ENCODE results near the gene CPA3.

Gene CPA3

GRCh38 chr3:148911592-148911991 lies 46.5 kb downstream of the CPA3 start:
- H3K4me3 ChIP-seq: no peak overlapping the region
- H3K27me3 ChIP-seq (ENCODE audit: low read depth): peaks cover 2% of the 10 kb centered on the region; the same call in 1 of the 2 replicates
- H3K9me3 ChIP-seq: no peaks in the 10 kb centered on the region
- H3K36me3 ChIP-seq (replicated peaks): no peaks in the 10 kb centered on the region
- DNase-seq (ENCODE audit: low spot score in 2 of 2): peak in 1 of 2 experiments; percentile 9
- no peaks in the 10 kb centered on the region for H3K4me1 ChIP-seq
- in situ Hi-C loops (cut with MboI; ENCODE audit: low sequenced_read_pairs): no loop called here

GRCh38 chr3:148914936-148915690 lies 50.0 kb downstream of the CPA3 start:
- Histone ChIP-seq H3K36me3 (replicated peaks) (no peaks in the 10 kb centered on the region), H3K27me3 (ENCODE audit: low read depth) (no peaks in the 10 kb centered on the region), H3K9me3 (no peaks in the 10 kb centered on the region), H3K4me1 (no peaks in the 10 kb centered on the region), H3K4me3 (no peak overlapping the region)
- in situ Hi-C loops (cut with MboI; ENCODE audit: low sequenced_read_pairs): no loop called here
- DNase-seq (ENCODE audit: low spot score in 2 of 2): peak in 1 of 2 experiments; percentile 4

- DNase-seq (ENCODE audit: low spot score in 2 of 2): no peak
- H3K9me3 ChIP-seq: no peaks in the 10 kb centered on the region
- no peak overlapping the region for H3K4me3 ChIP-seq
- H3K36me3 ChIP-seq (replicated peaks): no peaks in the 10 kb centered on the region
- in situ Hi-C loops (cut with MboI; ENCODE audit: low sequenced_read_pairs): no loop called here
- no peaks in the 10 kb centered on the region for H3K4me1 ChIP-seq
- no peaks in the 10 kb centered on the region for H3K27me3 ChIP-seq (ENCODE audit: low read depth)
Measured at GRCh38 chr3:148916132-148916531, 51.0 kb downstream of the CPA3 start.

GRCh38 chr3:148922467-148922866 lies 57.4 kb downstream of the CPA3 start:
- in situ Hi-C loops (cut with MboI; ENCODE audit: low sequenced_read_pairs): no loop called here
- Histone ChIP-seq H3K4me3 (no peak overlapping the region), H3K9me3 (no peaks in the 10 kb centered on the region), H3K4me1 (no peaks in the 10 kb centered on the region), H3K36me3 (replicated peaks) (no peaks in the 10 kb centered on the region), H3K27me3 (ENCODE audit: low read depth) (peaks cover 9% of the 10 kb centered on the region)
- no peak for DNase-seq (ENCODE audit: low spot score in 2 of 2)

- in situ Hi-C loops (cut with MboI; ENCODE audit: low sequenced_read_pairs): no loop called here
- DNase-seq (ENCODE audit: low spot score in 2 of 2): no peak
- no peak overlapping the region for H3K4me3 ChIP-seq
Measured at GRCh38 chr3:148923592-148923991, 58.5 kb downstream of the CPA3 start.

GRCh38 chr3:148924562-148924961 lies 59.5 kb downstream of the CPA3 start:
- no peaks in the 10 kb centered on the region for H3K36me3 ChIP-seq (replicated peaks)
- no peak for DNase-seq (ENCODE audit: low spot score in 2 of 2)
- H3K4me1 ChIP-seq: no peaks in the 10 kb centered on the region
- no peak overlapping the region for H3K4me3 ChIP-seq
- no peaks in the 10 kb centered on the region for H3K9me3 ChIP-seq
- H3K27me3 ChIP-seq (ENCODE audit: low read depth): peaks cover 9% of the 10 kb centered on the region
- in situ Hi-C loops (cut with MboI; ENCODE audit: low sequenced_read_pairs): no loop called here

More at GRCh38 chr3:148923592-148923991, 58.5 kb downstream of the CPA3 start:
- H3K36me3 ChIP-seq (replicated peaks): no peaks in the 10 kb centered on the region
- H3K27me3 ChIP-seq (ENCODE audit: low read depth): peaks cover 9% of the 10 kb centered on the region
- no peaks in the 10 kb centered on the region for H3K4me1 ChIP-seq
- no peaks in the 10 kb centered on the region for H3K9me3 ChIP-seq

GRCh38 chr3:148925845-148926244 lies 60.7 kb downstream of the CPA3 start:
- H3K36me3 ChIP-seq (replicated peaks): no peaks in the 10 kb centered on the region
- H3K4me3 ChIP-seq: no peak overlapping the region
- H3K9me3 ChIP-seq: no peaks in the 10 kb centered on the region
- H3K4me1 ChIP-seq: no peaks in the 10 kb centered on the region
- in situ Hi-C loops (cut with MboI; ENCODE audit: low sequenced_read_pairs): loop anchor here (25.0 kb wide), 1 partner anchor 539 kb away; no protein-coding TSS in a partner anchor
- no peak for DNase-seq (ENCODE audit: low spot score in 2 of 2)
- H3K27me3 ChIP-seq (ENCODE audit: low read depth): peaks cover 9% of the 10 kb centered on the region

GRCh38 chr3:148930752-148931151 lies 65.7 kb downstream of the CPA3 start:
- in situ Hi-C loops (cut with MboI; ENCODE audit: low sequenced_read_pairs): loop anchor here (25.0 kb wide), 1 partner anchor 543 kb away; no protein-coding TSS in a partner anchor
- no peak for DNase-seq (ENCODE audit: low spot score in 2 of 2)

GRCh38 chr3:148931574-148931973 lies 66.5 kb downstream of the CPA3 start:
- Histone ChIP-seq H3K4me1 (no peaks in the 10 kb centered on the region), H3K36me3 (replicated peaks) (no peaks in the 10 kb centered on the region), H3K4me3 (no peak overlapping the region), H3K27me3 (ENCODE audit: low read depth) (peaks cover 2% of the 10 kb centered on the region; the same call in 1 of the 2 replicates), H3K9me3 (no peaks in the 10 kb centered on the region)
- DNase-seq (ENCODE audit: low spot score in 2 of 2): no peak
- in situ Hi-C loops (cut with MboI; ENCODE audit: low sequenced_read_pairs): loop anchor here (25.0 kb wide), 1 partner anchor 544 kb away; no protein-coding TSS in a partner anchor

More at GRCh38 chr3:148930752-148931151, 65.7 kb downstream of the CPA3 start:
- no peak overlapping the region for H3K4me3 ChIP-seq
- H3K27me3 ChIP-seq (ENCODE audit: low read depth): 0 out of 2 replicates have a peak, but pooled peaks cover 2% of the 10 kb centered on the region
- no peaks in the 10 kb centered on the region for H3K36me3 ChIP-seq (replicated peaks)
- H3K4me1 ChIP-seq: no peaks in the 10 kb centered on the region
- H3K9me3 ChIP-seq: no peaks in the 10 kb centered on the region

- in situ Hi-C loops (cut with MboI; ENCODE audit: low sequenced_read_pairs): loop anchor here (25.0 kb wide), 1 partner anchor 546 kb away; no protein-coding TSS in a partner anchor
- no peaks in the 10 kb centered on the region for H3K4me1 ChIP-seq
- no peak overlapping the region for H3K4me3 ChIP-seq
- H3K27me3 ChIP-seq (ENCODE audit: low read depth): peaks cover 11% of the 10 kb centered on the region
- H3K9me3 ChIP-seq: no peaks in the 10 kb centered on the region
- H3K36me3 ChIP-seq (replicated peaks): no peaks in the 10 kb centered on the region
- DNase-seq (ENCODE audit: low spot score in 2 of 2): no peak
Measured at GRCh38 chr3:148932972-148933371, 67.9 kb downstream of the CPA3 start.

GRCh38 chr3:148937467-148938255 lies 72.6 kb downstream of the CPA3 start:
- no peak for DNase-seq (ENCODE audit: low spot score in 2 of 2)
- peaks cover 27% of the 10 kb centered on the region for H3K27me3 ChIP-seq (ENCODE audit: low read depth)
- no peak overlapping the region for H3K4me3 ChIP-seq
- no peaks in the 10 kb centered on the region for H3K36me3 ChIP-seq (replicated peaks)
- H3K9me3 ChIP-seq: no peaks in the 10 kb centered on the region
- no peaks in the 10 kb centered on the region for H3K4me1 ChIP-seq
- in situ Hi-C loops (cut with MboI; ENCODE audit: low sequenced_read_pairs): loop anchor here (25.0 kb wide), 1 partner anchor 550 kb away; no protein-coding TSS in a partner anchor

GRCh38 chr3:148938306-148938705 lies 73.2 kb downstream of the CPA3 start:
- Histone ChIP-seq H3K36me3 (replicated peaks) (no peaks in the 10 kb centered on the region), H3K27me3 (ENCODE audit: low read depth) (peaks cover 27% of the 10 kb centered on the region), H3K4me1 (no peaks in the 10 kb centered on the region), H3K4me3 (no peak overlapping the region), H3K9me3 (no peaks in the 10 kb centered on the region)
- no peak for DNase-seq (ENCODE audit: low spot score in 2 of 2)
- in situ Hi-C loops (cut with MboI; ENCODE audit: low sequenced_read_pairs): loop anchor here (25.0 kb wide), 1 partner anchor 551 kb away; no protein-coding TSS in a partner anchor

GRCh38 chr3:148938936-148939335 lies 73.8 kb downstream of the CPA3 start:
- no peaks in the 10 kb centered on the region for H3K36me3 ChIP-seq (replicated peaks)
- no peak overlapping the region for H3K4me3 ChIP-seq
- H3K9me3 ChIP-seq: no peaks in the 10 kb centered on the region
- H3K27me3 ChIP-seq (ENCODE audit: low read depth): peaks cover 27% of the 10 kb centered on the region
- in situ Hi-C loops (cut with MboI; ENCODE audit: low sequenced_read_pairs): loop anchor here (25.0 kb wide), 1 partner anchor 552 kb away; no protein-coding TSS in a partner anchor
- no peaks in the 10 kb centered on the region for H3K4me1 ChIP-seq
- no peak for DNase-seq (ENCODE audit: low spot score in 2 of 2)

Measured in HAP-1 (cell line).